Lower lobe of right lung (tissue), 2 donors: ENCODE measurements around the gene MRPS7. TPM values are rescaled to one million over a fixed set of nuclear protein-coding genes. Genes with fewer than 3 reads are reported as not detected.

ENCODE experiments used
- ATAC-seq, 2 donors: fragments of 200-7000 bp; cut with Tn5 transposase; one replicate each; pipeline ENCODE4 v1.9.1; 2020 to 2022; ENCODE audit warnings: mild to moderate bottlenecking in 2 of 2, moderate library complexity in 2 of 2
- DNase-seq: peaks from one replicate; pipeline ENCODE4 v3.0.0-alpha.2; 2020
- H3K27ac ChIP-seq: fragments of 200-600 bp; one replicate; pipeline ENCODE4 v1.8.0; 2022
- H3K27me3 ChIP-seq: fragments of 200-600 bp; one replicate; pipeline ENCODE4 v1.8.0; 2022; ENCODE audit warnings: low read depth
- H3K36me3 ChIP-seq: fragments of 200-600 bp; one replicate; pipeline ENCODE4 v1.8.0; 2022; ENCODE audit warnings: mild to moderate bottlenecking
- H3K4me1 ChIP-seq: fragments of 200-600 bp; one replicate; pipeline ENCODE4 v1.8.0; 2022
- H3K4me3 ChIP-seq: fragments of 200-600 bp; one replicate; pipeline ENCODE4 v1.8.0; 2022; ENCODE audit warnings: mild to moderate bottlenecking
- H3K9me3 ChIP-seq: fragments of 200-600 bp; one replicate; pipeline ENCODE4 v1.8.0; 2022
- CTCF ChIP-seq: fragments of 200-600 bp; IDR thresholded peaks from one replicate; pipeline ENCODE4 v1.8.0; 2022; ENCODE audit warnings: antibody characterized with exemption, mild to moderate bottlenecking
- intact Hi-C: fragments of 100-400 bp; cut with DNase I; formaldehyde crosslinking; loops from one replicate; pipeline ENCODE4 v1.11.0; 2022
- total RNA-seq: library from RNA; stranded (reverse); fragmentation: NEBNext Ultra II Directional; extraction: Animal tissue kit (Norgen Biotek cat#: 25700); gene quantifications from one replicate; pipeline ENCODE4 v1.2.1, GENCODE V29; 2021
- donor health status: DM: no; HTN: yes; CAD: no; lungs with severe emphysema.

Gene MRPS7
- total RNA-seq, 1 donor from 2014 or later: 38.3 TPM

- intact Hi-C loops: no loop called here
- TF ChIP-seq CTCF: no peak
- DNase-seq (peak; percentile 63), ATAC-seq (peak; percentile 64 to 72)
- H3K4me3 ChIP-seq: no peak overlapping the region
- H3K27me3 ChIP-seq: no peaks in the 10 kb centered on the region
- H3K4me1 ChIP-seq: peaks cover 28% of the 10 kb centered on the region
- H3K9me3 ChIP-seq: no peaks in the 10 kb centered on the region
- peaks cover 16% of the 10 kb centered on the region for H3K36me3 ChIP-seq
- peak overlapping the region; percentile 79 for H3K27ac ChIP-seq
Measured at GRCh38 chr17:75313941-75314551, 52.4 kb downstream of the MRPS7 start.

GRCh38 chr17:75315541-75316243 is 54.0 kb downstream of the MRPS7 start:
- H3K27ac ChIP-seq: peak overlapping the region; percentile 31
- ATAC-seq: peak; percentile 30 to 42

More at GRCh38 chr17:75315541-75316243, 54.0 kb downstream of the MRPS7 start:
- TF ChIP-seq CTCF: no peak
- intact Hi-C loops: no loop called here
- H3K27me3 ChIP-seq: no peaks in the 10 kb centered on the region
- H3K4me1 ChIP-seq: peaks cover 24% of the 10 kb centered on the region
- no peaks in the 10 kb centered on the region for H3K9me3 ChIP-seq
- peaks cover 33% of the 10 kb centered on the region for H3K36me3 ChIP-seq
- DNase-seq: no peak
- no peak overlapping the region for H3K4me3 ChIP-seq

Other genes starting within 250 kb of the MRPS7 start
- gene MRPL58, start 249.2 kb upstream of the MRPS7 start, total RNA-seq: 22.4 TPM
- 171 TPM for gene ATP5PD, start 214.9 kb upstream of the MRPS7 start, total RNA-seq
- gene KCTD2, start 214.7 kb upstream of the MRPS7 start, total RNA-seq: 22.9 TPM
- 32.3 TPM for gene SLC16A5, start 173.9 kb upstream of the MRPS7 start, total RNA-seq
- gene ARMC7, start 151.9 kb upstream of the MRPS7 start, total RNA-seq: 16.7 TPM
- 34.9 TPM for gene NT5C, start 130.1 kb upstream of the MRPS7 start, total RNA-seq
- gene JPT1, start 107.4 kb upstream of the MRPS7 start, total RNA-seq: 61.1 TPM
- gene SUMO2, start 78.9 kb upstream of the MRPS7 start, total RNA-seq: 351 TPM
- 66.8 TPM for gene NUP85, start 56.2 kb upstream of the MRPS7 start, total RNA-seq
- 68.6 TPM for gene GGA3, start 273 bp upstream of the MRPS7 start, total RNA-seq
- 32.1 TPM for gene MIF4GD, start 9.4 kb downstream of the MRPS7 start, total RNA-seq
- 41.5 TPM for gene SLC25A19, start 27.6 kb downstream of the MRPS7 start, total RNA-seq
- gene GRB2, start 143.8 kb downstream of the MRPS7 start, total RNA-seq: 181 TPM
- gene TMEM94, start 194.8 kb downstream of the MRPS7 start, total RNA-seq: 89.5 TPM